HG03342 (cell line): ENCODE results near the gene PPM1N.

ENCODE experiments used
- ATAC-seq: cut with Tn5 transposase; IDR thresholded peaks from one replicate; pipeline ENCODE4 v1.9.1; 2021; ENCODE audit warnings: mild to moderate bottlenecking, moderate library complexity; ENCODE audit not compliant: unreplicated experiment

PPM1N gene

DNA sequence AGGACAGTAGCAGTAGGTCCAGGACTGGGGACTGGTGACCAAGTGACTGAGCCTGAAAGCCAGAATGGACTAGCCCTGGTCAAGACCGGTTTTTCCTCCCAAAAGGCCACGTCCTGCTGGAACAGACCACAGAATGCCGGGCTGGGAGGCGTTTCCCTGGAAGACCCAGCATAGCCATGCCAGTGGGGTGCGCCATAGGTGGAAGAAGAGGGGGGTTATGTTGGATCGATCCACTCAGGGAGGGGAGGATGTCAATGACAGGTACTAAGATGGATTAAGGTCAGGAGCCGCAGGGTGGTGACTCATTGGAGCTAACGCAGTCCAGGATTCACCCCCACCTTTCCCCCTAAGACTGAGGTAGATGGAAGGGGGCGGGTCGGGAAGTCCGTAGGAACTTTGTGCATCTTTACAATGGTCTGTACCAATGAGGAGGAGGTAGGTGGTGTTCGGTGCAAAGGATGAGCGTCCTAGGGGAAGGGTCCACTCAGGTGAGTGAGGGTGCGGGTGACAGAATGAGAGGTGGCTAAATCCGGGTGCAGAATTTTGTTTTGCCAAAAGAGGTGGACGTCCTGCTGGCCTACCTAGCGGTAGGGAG lies 30.0 kb downstream of the PPM1N start:
- ATAC-seq, result no peak

GRCh38 chr19:45528744-45529419 lies 30.6 kb downstream of the PPM1N start:
- ATAC-seq, result no peak

DNA sequence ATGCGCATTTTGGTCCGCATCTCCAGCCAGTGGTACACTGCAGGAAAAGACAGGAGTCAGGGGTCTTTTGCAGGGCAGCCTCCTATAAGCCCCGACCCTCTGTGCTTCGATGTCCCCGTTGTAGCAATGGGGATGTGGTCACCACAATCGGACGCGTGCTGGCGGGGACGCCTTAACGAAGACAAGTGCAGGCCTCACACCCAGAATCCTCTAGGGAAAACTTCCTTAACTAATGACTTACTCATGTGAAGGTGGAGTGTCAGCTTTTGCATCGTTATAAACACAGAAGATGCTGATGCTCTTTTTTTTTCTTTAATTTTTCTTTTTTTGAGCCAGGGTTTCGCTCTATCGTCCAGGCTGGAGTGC lies 31.2 kb downstream of the PPM1N start:
- ATAC-seq, result no peak

GRCh38 chr19:45531349-45531748 lies 33.1 kb downstream of the PPM1N start:
- ATAC-seq, result no peak

- ATAC-seq, result no peak
Observed at GRCh38 chr19:45539459-45539858, 41.2 kb downstream of the PPM1N start.

- ATAC-seq, result no peak
Observed at GRCh38 chr19:45542234-45542668, 44.0 kb downstream of the PPM1N start.

- ATAC-seq, result no peak
Observed at GRCh38 chr19:45547211-45547770, 49.0 kb downstream of the PPM1N start.

- no peak for ATAC-seq
Observed at GRCh38 chr19:45547965-45548609, 49.8 kb downstream of the PPM1N start.
